Retinal pigment epithelial cell (primary cell): ENCODE data around the gene DEFB124.

Experiments used
- DNase-seq: peaks from one replicate; pipeline ENCODE4 v3.0.0-alpha.2; 2010; ENCODE audit warnings: low read depth
- H3K4me3 ChIP-seq: 2 replicates; pipeline ENCODE4 v1.5.1; 2011; ENCODE audit warnings: mild to moderate bottlenecking, low read length, control low read depth, moderate library complexity
- CTCF ChIP-seq: conservative IDR thresholded peaks from 2 replicates; pipeline ENCODE4 v1.5.1; 2011; ENCODE audit warnings: low read depth, low read length, control low read depth, inconsistent platforms

DEFB124 gene

GRCh38 chr20:31500527-31500926 lies 25.6 kb upstream of the DEFB124 start:
- H3K4me3 ChIP-seq, result no peak overlapping the region
- no peak for TF ChIP-seq CTCF
- DNase-seq, result no peak

DNA sequence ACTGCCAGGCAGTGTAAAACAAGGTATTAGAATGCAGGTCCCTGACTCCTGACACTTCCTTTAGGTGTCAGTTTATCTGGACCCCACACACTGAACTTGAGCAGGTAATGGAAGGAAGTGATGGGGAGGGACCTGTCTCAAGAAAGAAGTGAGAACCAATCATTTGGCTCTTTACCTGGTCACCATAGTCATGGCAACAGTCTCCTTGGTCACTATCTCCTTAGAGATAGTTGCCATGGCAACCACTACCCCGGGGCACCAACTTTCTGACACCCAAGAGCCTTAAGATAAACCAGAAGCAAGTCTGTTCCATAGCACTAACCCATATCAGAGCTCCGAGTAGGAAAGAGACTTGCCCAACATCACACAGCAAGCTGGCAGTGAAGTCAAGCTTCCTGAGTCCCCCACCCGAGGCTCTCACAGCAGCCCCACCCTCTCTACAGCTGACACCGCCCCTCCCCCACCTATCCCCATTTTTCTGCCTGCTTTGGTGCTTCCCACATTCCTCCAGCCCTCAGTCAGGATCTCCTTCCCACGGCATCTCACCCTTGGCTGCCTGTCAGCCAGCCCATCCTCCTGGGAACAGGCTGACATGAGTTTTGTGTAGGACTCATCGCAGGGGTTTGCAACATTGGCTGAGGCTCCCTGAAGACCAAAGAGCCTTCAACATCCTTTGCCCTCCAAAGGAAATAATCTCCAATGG lies 23.1 kb upstream of the DEFB124 start:
- H3K4me3 ChIP-seq, result no peak overlapping the region
- no peak for DNase-seq
- TF ChIP-seq CTCF, result no peak

DNA sequence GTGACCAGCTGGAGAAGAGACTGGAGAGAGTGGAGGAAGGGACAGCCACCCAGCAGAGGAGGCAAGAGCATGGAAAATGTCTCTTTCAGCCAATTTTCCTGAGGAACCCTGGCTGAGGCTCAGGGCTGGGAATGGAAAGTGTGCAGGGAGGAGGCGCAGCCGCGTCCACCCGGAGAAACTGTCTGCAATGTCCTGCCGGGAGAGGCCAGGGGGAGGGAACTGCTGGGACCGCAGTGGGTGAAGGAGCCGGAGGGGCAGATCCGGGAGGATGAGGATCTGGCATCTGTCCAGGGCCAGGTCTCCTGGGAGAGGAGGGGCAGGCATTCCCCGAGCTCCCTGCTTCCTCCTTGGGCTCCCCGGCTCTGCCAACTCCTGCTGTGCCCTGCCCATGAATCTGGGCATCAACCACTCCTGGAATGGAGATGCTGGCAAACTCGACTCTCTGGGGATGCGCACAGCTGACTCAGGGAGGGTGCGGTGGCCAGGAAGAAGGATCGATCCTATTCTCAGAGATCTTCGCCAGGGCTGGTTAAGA lies 21.9 kb upstream of the DEFB124 start:
- no peak overlapping the region for H3K4me3 ChIP-seq
- no peak for DNase-seq
- no peak for TF ChIP-seq CTCF

- TF ChIP-seq CTCF, result peak; percentile 50
- H3K4me3 ChIP-seq, result no peak overlapping the region
- no peak for DNase-seq
Observed at GRCh38 chr20:31494131-31494530, 19.2 kb upstream of the DEFB124 start.

- no peak for TF ChIP-seq CTCF
- H3K4me3 ChIP-seq, result no peak overlapping the region
- DNase-seq, result no peak
Observed at GRCh38 chr20:31490752-31491151, 15.8 kb upstream of the DEFB124 start.

- DNase-seq, result no peak
- TF ChIP-seq CTCF, result no peak
- no peak overlapping the region for H3K4me3 ChIP-seq
Observed at GRCh38 chr20:31489152-31489551, 14.2 kb upstream of the DEFB124 start.

- H3K4me3 ChIP-seq, result no peak overlapping the region
- no peak for DNase-seq
- no peak for TF ChIP-seq CTCF
Observed at GRCh38 chr20:31488115-31488514, 13.2 kb upstream of the DEFB124 start.
